GM06990 (cell line): ENCODE measurements around the gene KCNN3.

Experiments used
- DNase-seq: peaks from one replicate; pipeline ENCODE4 v3.0.0-alpha.2; 2011; ENCODE audit not compliant: insufficient read length; ENCODE audit errors: extremely low read depth
- H3K27me3 ChIP-seq: replicated peaks from 2 replicates; pipeline ENCODE4 v1.6.0; 2011; ENCODE audit warnings: low read length; ENCODE audit not compliant: control insufficient read depth, insufficient read depth
- H3K36me3 ChIP-seq: 2 replicates; pipeline ENCODE4 v1.5.1; 2011; ENCODE audit warnings: low read length; ENCODE audit not compliant: control insufficient read depth, insufficient read depth
- H3K4me3 ChIP-seq: replicated peaks from 2 replicates; pipeline ENCODE4 v1.5.1; 2011; ENCODE audit warnings: low read depth, mild to moderate bottlenecking, control low read depth, low read length
- CTCF ChIP-seq: IDR thresholded peaks from 2 replicates; pipeline ENCODE4 v1.5.1; 2011; ENCODE audit warnings: low read length, control low read depth, mild to moderate bottlenecking, inconsistent platforms; ENCODE audit not compliant: insufficient read depth, poor library complexity, severe bottlenecking

KCNN3 gene

GRCh38 chr1:154744352-154745035, 125.6 kb downstream of the KCNN3 start:
- DNase-seq = no peak
- Histone ChIP-seq H3K27me3 (no peaks in the 10 kb centered on the region), H3K36me3 (peaks cover 2% of the 10 kb centered on the region; the same call in 1 of the 2 replicates), H3K4me3 (no peak overlapping the region)
- TF ChIP-seq CTCF = no peak

GRCh38 chr1:154743526-154744036, 126.5 kb downstream of the KCNN3 start:
- DNase-seq = no peak
- Histone ChIP-seq H3K36me3 (peaks cover 2% of the 10 kb centered on the region; the same call in 1 of the 2 replicates), H3K4me3 (no peak overlapping the region), H3K27me3 (no peaks in the 10 kb centered on the region)
- no peak for TF ChIP-seq CTCF

GRCh38 chr1:154742606-154743005, 127.5 kb downstream of the KCNN3 start:
- Histone ChIP-seq H3K36me3 (peaks cover 2% of the 10 kb centered on the region; the same call in 1 of the 2 replicates), H3K4me3 (no peak overlapping the region), H3K27me3 (no peaks in the 10 kb centered on the region)
- TF ChIP-seq CTCF = no peak
- DNase-seq = no peak

- no peak for DNase-seq
- no peak for TF ChIP-seq CTCF
- H3K36me3 ChIP-seq = peaks cover 2% of the 10 kb centered on the region; the same call in 1 of the 2 replicates
- no peaks in the 10 kb centered on the region for H3K27me3 ChIP-seq
- H3K4me3 ChIP-seq = no peak overlapping the region
Measured at GRCh38 chr1:154741741-154742495, 128.2 kb downstream of the KCNN3 start.

GRCh38 chr1:154741327-154741726, 128.8 kb downstream of the KCNN3 start:
- DNase-seq = no peak
- Histone ChIP-seq H3K36me3 (peaks cover 4% of the 10 kb centered on the region; the same call in 1 of the 2 replicates), H3K4me3 (no peak overlapping the region), H3K27me3 (no peaks in the 10 kb centered on the region)
- TF ChIP-seq CTCF = no peak
